Peyer's patch (tissue), 4 donors: Measurements from ENCODE around the gene STK17A. TPM values are rescaled to one million over a fixed set of nuclear protein-coding genes. Genes with fewer than 3 reads are reported as not detected.
"Not testable (repeated sequence)": the region's sequence is repeated elsewhere in the genome, so short reads cannot be mapped to it uniquely, and the experiment has no call there.

Experiments
- DNase-seq, 3 donors: peaks; one replicate each; pipeline ENCODE4 v3.0.0-alpha.2; 2017 to 2019
- H3K27ac ChIP-seq, 4 donors: fragments of 200-600 bp; sonication (generic); one replicate each; pipeline ENCODE4 v1.5.1; 2016 to 2019
- H3K27me3 ChIP-seq, 2 donors: fragments of 200-600 bp; sonication (generic); one replicate each; pipeline ENCODE4 v1.5.1; 2019
- H3K36me3 ChIP-seq, 3 donors: fragments of 200-600 bp; sonication (generic); one replicate each; pipeline ENCODE4 v1.5.1; 2016 to 2019
- H3K4me1 ChIP-seq, 4 donors: fragments of 200-600 bp; sonication (generic); one replicate each; pipeline ENCODE4 v1.5.1; 2016 to 2019
- H3K4me3 ChIP-seq, 4 donors: fragments of 200-600 bp; sonication (generic); 1 replicate in 3 of 4; 2 replicates in 1 of 4; pipeline ENCODE4 v1.5.1; 2016 to 2019; ENCODE audit warnings: mild to moderate bottlenecking in 1 of 4
- H3K9me3 ChIP-seq, 4 donors: fragments of 200-600 bp; sonication (generic); one replicate each; pipeline ENCODE4 v1.5.1; 2016 to 2019; ENCODE audit warnings: mild to moderate bottlenecking in 1 of 4
- POLR2A ChIP-seq, 2 donors: fragments of 450-650 bp; IDR thresholded peaks; one replicate each; pipeline ENCODE4 v1.5.1; 2017; ENCODE audit warnings: antibody characterized with exemption in 2 of 2, mild to moderate bottlenecking in 2 of 2, moderate library complexity in 2 of 2
- total RNA-seq, 4 donors: library from RNA; depleted of rRNA; stranded (reverse); fragments of >200 nt; gene quantifications; one replicate each; pipeline ENCODE4 v1.1.0, GENCODE V29; 2016
- TF ChIP-seq, protein P1 (sequence below), 6 experiments: fragments of 450-650 bp in 4 of 6; fragments of 200-600 bp in 2 of 6; sonication (generic) in 1 of 6; IDR thresholded peaks; one replicate each; pipeline ENCODE4 v1.5.1; 2017 to 2019; ENCODE audit warnings: antibody characterized with exemption in 6 of 6, mild to moderate bottlenecking in 3 of 6, moderate library complexity in 1 of 6

Gene STK17A
- total RNA-seq, 4 donors from 2014 or later: 16.0 to 66.8 (median 17.7) TPM

DNA sequence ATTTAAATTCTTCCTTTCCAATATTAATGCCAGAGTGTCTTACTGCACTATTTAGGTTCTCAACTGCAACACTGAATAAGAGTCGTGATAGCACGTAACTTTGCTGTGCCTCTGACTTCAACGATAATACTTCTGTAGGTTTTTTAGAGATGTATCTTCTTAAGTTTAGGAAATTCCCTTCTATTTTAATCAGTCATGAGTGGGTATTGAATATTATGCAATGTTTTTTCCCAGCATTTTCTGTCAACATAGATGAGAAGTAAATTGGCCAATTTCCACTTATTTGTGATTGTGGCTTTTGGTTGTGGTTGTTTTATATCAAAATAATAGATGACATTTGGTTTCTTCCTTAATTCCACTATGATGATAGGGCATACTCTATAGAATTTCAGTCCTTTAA lies 6.7 kb upstream of the STK17A start:
- Histone ChIP-seq H3K4me1 (no peaks in the 10 kb centered on the region), H3K4me3 (no peak overlapping the region), H3K27ac (no peak overlapping the region), H3K9me3 (no peaks in the 10 kb centered on the region), H3K27me3 (no peaks in the 10 kb centered on the region), H3K36me3 (no peaks in the 10 kb centered on the region)
- no peak for TF ChIP-seq POLR2A (IDR thresholded peaks at IDR 0.05)
- TF ChIP-seq, protein P1, sequence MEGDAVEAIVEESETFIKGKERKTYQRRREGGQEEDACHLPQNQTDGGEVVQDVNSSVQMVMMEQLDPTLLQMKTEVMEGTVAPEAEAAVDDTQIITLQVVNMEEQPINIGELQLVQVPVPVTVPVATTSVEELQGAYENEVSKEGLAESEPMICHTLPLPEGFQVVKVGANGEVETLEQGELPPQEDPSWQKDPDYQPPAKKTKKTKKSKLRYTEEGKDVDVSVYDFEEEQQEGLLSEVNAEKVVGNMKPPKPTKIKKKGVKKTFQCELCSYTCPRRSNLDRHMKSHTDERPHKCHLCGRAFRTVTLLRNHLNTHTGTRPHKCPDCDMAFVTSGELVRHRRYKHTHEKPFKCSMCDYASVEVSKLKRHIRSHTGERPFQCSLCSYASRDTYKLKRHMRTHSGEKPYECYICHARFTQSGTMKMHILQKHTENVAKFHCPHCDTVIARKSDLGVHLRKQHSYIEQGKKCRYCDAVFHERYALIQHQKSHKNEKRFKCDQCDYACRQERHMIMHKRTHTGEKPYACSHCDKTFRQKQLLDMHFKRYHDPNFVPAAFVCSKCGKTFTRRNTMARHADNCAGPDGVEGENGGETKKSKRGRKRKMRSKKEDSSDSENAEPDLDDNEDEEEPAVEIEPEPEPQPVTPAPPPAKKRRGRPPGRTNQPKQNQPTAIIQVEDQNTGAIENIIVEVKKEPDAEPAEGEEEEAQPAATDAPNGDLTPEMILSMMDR (IDR thresholded peaks at IDR 0.05): no peak
- no peak for DNase-seq

DNA sequence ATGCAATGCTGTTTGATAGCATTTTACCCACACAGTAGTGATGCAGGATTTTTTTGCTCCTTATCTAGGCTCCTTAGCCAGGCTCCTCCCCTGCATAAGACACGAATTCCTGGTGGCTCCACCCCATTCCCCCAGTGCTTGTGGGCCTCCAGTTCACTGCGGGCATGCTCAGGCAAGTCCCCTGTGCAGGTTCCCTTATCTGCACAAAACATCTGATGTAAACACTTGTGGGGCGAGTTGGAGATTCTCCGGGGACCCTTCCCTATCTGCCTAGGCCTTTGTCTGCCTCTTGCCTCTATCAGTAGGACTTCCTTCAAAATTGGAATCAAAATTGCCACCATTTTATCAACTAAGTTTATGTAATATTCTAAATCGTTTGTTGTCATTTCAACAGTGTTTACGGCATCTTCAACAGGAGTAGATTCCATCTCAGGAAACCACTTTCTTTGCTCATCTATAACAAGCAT lies 5.4 kb upstream of the STK17A start:
- Histone ChIP-seq H3K4me3 (no peak overlapping the region), H3K4me1 (no peaks in the 10 kb centered on the region), H3K9me3 (no peaks in the 10 kb centered on the region), H3K27me3 (no peaks in the 10 kb centered on the region), H3K36me3 (no peaks in the 10 kb centered on the region), H3K27ac (no peak overlapping the region)
- TF ChIP-seq POLR2A (IDR thresholded peaks at IDR 0.05): no peak
- TF ChIP-seq, protein P1 (IDR thresholded peaks at IDR 0.05): no peak
- no peak for DNase-seq

DNA sequence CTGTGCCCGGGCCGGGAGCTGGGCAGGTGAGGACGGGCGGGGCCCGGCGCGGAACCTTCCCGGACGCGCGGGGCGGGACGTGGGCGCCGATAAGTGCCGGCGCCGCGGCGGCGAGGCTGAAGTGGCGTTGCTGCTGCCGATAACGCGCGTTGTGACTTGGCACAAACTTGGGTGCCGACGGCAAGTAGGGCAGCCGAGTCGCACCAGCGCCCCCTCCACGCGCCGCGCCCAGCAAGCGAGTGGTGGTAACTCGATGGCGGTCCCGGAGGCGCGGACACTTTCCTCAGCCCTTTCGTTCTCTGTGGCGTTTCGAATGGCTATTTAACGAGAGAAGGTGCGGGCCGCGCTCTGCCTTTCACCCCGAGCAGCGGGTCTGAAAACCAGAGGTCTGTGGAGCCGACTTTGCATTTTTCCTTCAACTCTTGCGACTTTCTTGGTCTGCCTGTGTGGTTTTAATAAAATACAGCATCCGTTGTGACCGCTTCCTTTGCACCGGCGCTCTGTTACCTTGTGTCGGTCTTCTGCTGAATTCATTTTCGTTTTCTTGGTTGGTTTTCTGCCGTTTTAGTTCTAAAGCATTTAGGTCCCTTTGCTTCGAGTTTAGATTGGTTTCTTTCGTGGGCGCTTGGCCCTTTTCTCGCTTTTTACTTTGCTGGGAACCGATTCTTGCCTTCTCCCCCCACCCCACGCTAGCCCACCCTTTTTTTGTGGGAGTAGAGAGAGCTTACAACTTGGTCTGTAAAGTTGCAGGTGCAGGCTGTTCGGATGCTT lies 701 bp downstream of the STK17A start:
- Histone ChIP-seq H3K27me3 (no peaks in the 10 kb centered on the region), H3K27ac (peak overlapping the region; percentile 93 to 99 (median 98)), H3K4me1 (peaks cover 0 to 30% (median 6%) of the 10 kb centered on the region in 4 donors), H3K9me3 (no peaks in the 10 kb centered on the region), H3K36me3 (no peaks in the 10 kb centered on the region), H3K4me3 (peak overlapping the region; percentile 73 to 98 (median 92))
- DNase-seq: peak; percentile 59 to 86 (median 84)
- TF ChIP-seq POLR2A (IDR thresholded peaks at IDR 0.05): no peak
- TF ChIP-seq, protein P1 (IDR thresholded peaks at IDR 0.05): peak in 1 of 6 experiments; percentile 2

DNA sequence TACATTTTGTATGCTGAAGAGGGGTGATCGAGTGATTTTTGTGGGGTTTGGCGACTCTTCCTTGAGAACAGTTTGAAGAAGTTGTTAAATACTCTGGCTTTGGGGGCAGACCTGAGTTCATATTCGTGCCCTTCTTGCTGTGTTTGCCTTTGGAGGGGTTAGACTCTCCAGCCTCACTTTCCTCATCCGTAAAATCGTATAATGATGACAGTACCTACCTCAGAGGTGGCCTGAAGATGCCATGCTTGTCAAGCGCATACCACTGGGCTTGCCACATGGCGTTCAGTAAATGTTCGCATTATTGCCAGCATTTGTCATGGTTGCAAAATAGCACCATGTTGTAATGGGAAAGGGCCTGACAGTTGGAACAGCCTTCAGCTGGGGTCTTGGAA lies 1.3 kb downstream of the STK17A start:
- no peak for TF ChIP-seq POLR2A (IDR thresholded peaks at IDR 0.05)
- TF ChIP-seq, protein P1 (IDR thresholded peaks at IDR 0.05): no peak
- Histone ChIP-seq H3K4me1 (peaks cover 0 to 35% (median 7%) of the 10 kb centered on the region in 4 donors), H3K27me3 (no peaks in the 10 kb centered on the region), H3K9me3 (no peaks in the 10 kb centered on the region), H3K36me3 (no peaks in the 10 kb centered on the region), H3K4me3 (peak overlapping the region; percentile 73 to 98 (median 92)), H3K27ac (peak overlapping the region; percentile 93 to 99 (median 98))
- peak in 1 of 3 donors; percentile 58 for DNase-seq

DNA sequence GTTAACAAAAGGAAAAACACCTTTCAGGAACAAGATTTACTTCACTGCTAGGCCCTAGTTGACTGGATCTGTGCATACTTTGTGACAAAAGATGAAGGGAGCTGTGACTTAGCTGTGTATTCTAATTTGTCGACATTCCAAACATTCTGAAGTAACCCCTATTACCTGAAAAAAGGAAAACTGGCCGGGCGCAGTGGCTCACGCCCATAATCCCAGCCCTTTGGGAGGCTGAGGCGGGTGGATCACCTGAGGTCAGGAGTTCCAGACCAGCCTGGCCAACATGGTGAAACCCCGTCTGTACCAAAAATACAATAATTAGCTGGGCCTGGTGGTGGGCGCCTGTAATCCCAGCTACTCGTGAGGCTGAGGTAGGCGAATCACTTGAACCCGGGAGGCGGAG lies 1.8 kb downstream of the STK17A start:
- H3K4me3 ChIP-seq: peak overlapping the region; percentile 73 to 98 (median 92)
- not testable (repeated sequence) for DNase-seq, H3K9me3 ChIP-seq, H3K36me3 ChIP-seq, H3K27me3 ChIP-seq
- peak overlapping the region; percentile 93 to 99 (median 98) for H3K27ac ChIP-seq
- peaks cover 0 to 35% (median 7%) of the 10 kb centered on the region in 4 donors for H3K4me1 ChIP-seq

DNA sequence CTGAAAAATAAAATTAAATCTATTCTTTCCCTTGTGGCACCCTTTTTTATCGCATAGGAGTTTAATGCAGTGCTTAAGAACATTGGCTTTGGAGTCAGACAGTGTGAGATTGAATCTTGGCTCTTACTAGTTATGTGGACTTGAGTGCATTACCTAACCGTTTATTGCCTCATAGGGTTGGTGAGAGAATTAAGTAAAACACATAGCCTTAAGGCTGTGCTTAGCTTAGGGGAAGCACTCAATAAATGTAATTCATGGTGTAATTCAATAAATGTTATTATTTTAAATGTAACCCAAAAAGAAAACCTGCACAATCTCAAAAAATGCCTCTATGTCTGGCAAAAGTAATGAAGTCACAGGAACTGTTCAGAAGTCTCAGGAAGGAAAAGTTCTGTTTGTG lies 2.7 kb downstream of the STK17A start:
- Histone ChIP-seq H3K36me3 (no peaks in the 10 kb centered on the region), H3K9me3 (no peaks in the 10 kb centered on the region), H3K4me3 (peak overlapping the region; percentile 1 to 95 (median 81)), H3K27me3 (no peaks in the 10 kb centered on the region), H3K27ac (peak overlapping the region in 3 of 4 donors; percentile 93 to 98 (median 97)), H3K4me1 (peaks cover 0 to 39% (median 8%) of the 10 kb centered on the region in 4 donors)
- TF ChIP-seq POLR2A (IDR thresholded peaks at IDR 0.05): no peak
- TF ChIP-seq, protein P1 (IDR thresholded peaks at IDR 0.05): no peak
- no peak for DNase-seq
